HCT116 (cell line): Measurements from ENCODE around the gene POLR2H.

ENCODE experiments used
- CTCF ChIP-seq, 3 experiments: fragments of 200-600 bp in 1 of 3; sonication (generic) in 1 of 3; IDR thresholded peaks in 2 of 3; conservative IDR thresholded peaks in 1 of 3; 2 replicates each; pipeline ENCODE4 v1.5.1; 2012 to 2017; ENCODE audit warnings: low read depth in 2 of 3, low read length in 2 of 3, antibody characterized with exemption in 1 of 3, borderline replicate concordance in 1 of 3, control low read depth in 1 of 3, mild to moderate bottlenecking in 1 of 3, mixed read lengths in 1 of 3, mixed run types in 1 of 3, moderate library complexity in 1 of 3; ENCODE audit not compliant: insufficient read depth in 1 of 3
- EGR1 ChIP-seq: IDR thresholded peaks from 2 replicates; pipeline ENCODE4 v1.6.1; 2012; ENCODE audit warnings: low read depth
- EZH2 ChIP-seq: fragments of 200-600 bp; sonication (generic); IDR thresholded peaks from 2 replicates; pipeline ENCODE4 v1.6.1; 2017; ENCODE audit warnings: antibody characterized with exemption, mixed run types
- EZH2phosphoT487 ChIP-seq: fragments of 200-600 bp; IDR thresholded peaks from 2 replicates; pipeline ENCODE4 v1.6.1; 2018; ENCODE audit warnings: antibody characterized with exemption, borderline replicate concordance
- FOSL1 ChIP-seq: IDR thresholded peaks from 2 replicates; pipeline ENCODE4 v1.6.1; 2012; ENCODE audit warnings: low read depth
- POLR2A ChIP-seq: IDR thresholded peaks from 2 replicates; pipeline ENCODE4 v1.7.0; 2011; ENCODE audit warnings: borderline replicate concordance; ENCODE audit not compliant: insufficient read depth, insufficient read length; ENCODE audit errors: extremely low read depth
- RAD21 ChIP-seq: IDR thresholded peaks from 2 replicates; pipeline ENCODE4 v1.6.1; 2012; ENCODE audit warnings: low read depth, mild to moderate bottlenecking
- SP1 ChIP-seq: IDR thresholded peaks from 2 replicates; pipeline ENCODE4 v1.6.1; 2012; ENCODE audit warnings: low read depth
- SRF ChIP-seq: IDR thresholded peaks from 2 replicates; pipeline ENCODE4 v1.6.1; 2012; ENCODE audit warnings: low read depth
- YY1 ChIP-seq: IDR thresholded peaks from 2 replicates; pipeline ENCODE4 v1.6.1; 2011; ENCODE audit warnings: low read length, low read depth, moderate library complexity, mild to moderate bottlenecking; ENCODE audit not compliant: insufficient replicate concordance; ENCODE audit errors: extremely low read depth
- ZBTB33 ChIP-seq: IDR thresholded peaks from 2 replicates; pipeline ENCODE4 v1.6.1; 2011; ENCODE audit warnings: mild to moderate bottlenecking, low read length, moderate library complexity; ENCODE audit not compliant: insufficient replicate concordance; ENCODE audit errors: extremely low read depth
- ZFX ChIP-seq: fragments of 450-650 bp; IDR thresholded peaks from 2 replicates; pipeline ENCODE4 v1.6.1; 2017
- ZNF274 ChIP-seq: fragments of 200-500 bp; sonication (Bioruptor generic); IDR thresholded peaks from 2 replicates; pipeline ENCODE4 v1.6.1; 2014; ENCODE audit warnings: mild to moderate bottlenecking, low read depth, low read length, inconsistent platforms

- TF ChIP-seq RAD21 (no peak), CTCF (IDR thresholded peaks at IDR 0.05 in 2 of 3, conservative IDR thresholded peaks at IDR 0.05 in 1 of 3; ENCODE audit: borderline replicate concordance in 1 of 3, insufficient read depth in 1 of 3, low read depth in 2 of 3, low read length in 2 of 3) (no peak), ZNF274 (no peak), EZH2 (no peak), POLR2A (no peak), EGR1 (peak; percentile 84), EZH2phosphoT487 (no peak), SP1 (peak; percentile 81), FOSL1 (no peak), YY1 (no peak), ZFX (peak; percentile 44; the same call in 1 of the 2 replicates), ZBTB33 (no peak), SRF (no peak)
These were observed 25.6 kb upstream of the POLR2H start for GRCh38 chr3:184335661-184336546.
